HEK293T (cell line): ENCODE data around the gene RPL5.

Experiments
- CTCF ChIA-PET: fragments of 350-600 bp; formaldehyde crosslinking; extraction: SDS; loops from one replicate; lab custom pipeline; 2021; ENCODE audit warnings: antibody characterized with exemption, inconsistent platforms; lab: Yijun Ruan, JAX
- POLR2A ChIA-PET: fragments of 350-600 bp; formaldehyde crosslinking; extraction: SDS; loops from one replicate; lab custom pipeline; 2020; ENCODE audit warnings: antibody characterized with exemption, inconsistent platforms; lab: Yijun Ruan, JAX
- DNase-seq: peaks from one replicate; pipeline ENCODE4 v3.0.0; 2012; ENCODE audit warnings: mixed read lengths; ENCODE audit errors: extremely low spot score
- ARNT ChIP-seq: fragments of 450-650 bp; IDR thresholded peaks from 2 replicates; pipeline ENCODE4 v1.6.1; 2017; ENCODE audit warnings: mild to moderate bottlenecking
- BHLHE40 ChIP-seq: fragments of 450-650 bp; IDR thresholded peaks from 2 replicates; pipeline ENCODE4 v1.6.1; 2016; ENCODE audit warnings: mild to moderate bottlenecking, moderate library complexity, borderline replicate concordance
- CTBP1 ChIP-seq: fragments of 450-650 bp; IDR thresholded peaks from 2 replicates; pipeline ENCODE4 v1.6.1; 2016; ENCODE audit warnings: borderline replicate concordance
- ELF4 ChIP-seq: fragments of 450-650 bp; IDR thresholded peaks from 2 replicates; pipeline ENCODE4 v1.6.1; 2017; ENCODE audit warnings: antibody characterized with exemption
- FOXA1 ChIP-seq: fragments of 450-650 bp; IDR thresholded peaks from 2 replicates; pipeline ENCODE4 v1.6.1; 2016; ENCODE audit warnings: mild to moderate bottlenecking
- FOXK2 ChIP-seq: fragments of 450-650 bp; IDR thresholded peaks from 2 replicates; pipeline ENCODE4 v1.6.1; 2016; ENCODE audit warnings: mild to moderate bottlenecking
- FOXM1 ChIP-seq: fragments of 450-650 bp; IDR thresholded peaks from 2 replicates; pipeline ENCODE4 v1.6.1; 2017; ENCODE audit warnings: mild to moderate bottlenecking, borderline replicate concordance
- HDGF ChIP-seq: fragments of 450-650 bp; IDR thresholded peaks from 2 replicates; pipeline ENCODE4 v1.6.1; 2017; ENCODE audit warnings: antibody characterized with exemption, borderline replicate concordance
- L3MBTL2 ChIP-seq: fragments of 450-650 bp; conservative IDR thresholded peaks from 2 replicates; pipeline ENCODE4 v1.6.1; 2016; ENCODE audit warnings: mild to moderate bottlenecking
- LEF1 ChIP-seq: fragments of 450-650 bp; IDR thresholded peaks from 2 replicates; pipeline ENCODE4 v1.6.1; 2017; ENCODE audit warnings: mild to moderate bottlenecking, borderline replicate concordance
- NFRKB ChIP-seq: fragments of 450-650 bp; IDR thresholded peaks from 2 replicates; pipeline ENCODE4 v1.6.1; 2016; ENCODE audit warnings: mild to moderate bottlenecking, moderate library complexity
- SP1 ChIP-seq: fragments of 450-650 bp; IDR thresholded peaks from 2 replicates; pipeline ENCODE4 v1.6.1; 2017
- SUZ12 ChIP-seq: fragments of 450-650 bp; IDR thresholded peaks from 2 replicates; pipeline ENCODE4 v1.6.1; 2016; ENCODE audit warnings: mild to moderate bottlenecking
- TARDBP ChIP-seq: fragments of 450-650 bp; IDR thresholded peaks from 2 replicates; pipeline ENCODE4 v1.6.1; 2016
- ZNF384 ChIP-seq: fragments of 450-650 bp; IDR thresholded peaks from 2 replicates; pipeline ENCODE4 v1.6.1; 2016
- TF ChIP-seq, protein P1 (sequence below): fragments of 450-650 bp; IDR thresholded peaks from 2 replicates; pipeline ENCODE4 v1.6.1; 2016

RPL5 gene

GRCh38 chr1:92817137-92817697 lies 14.6 kb upstream of the RPL5 start:
- CTCF ChIA-PET, result interaction anchor here (0.6 to 3.8 kb wide), 5 partner anchors 14 to 886 kb away, joined by 3 to 25 read pairs (median 3); partner anchors contain the start of gene RPL5
- POLR2A ChIA-PET, result no interaction called here
- TF ChIP-seq L3MBTL2 (no peak), HDGF (no peak), FOXA1 (no peak), NFRKB (no peak), FOXM1 (no peak)
- TF ChIP-seq, protein P1, sequence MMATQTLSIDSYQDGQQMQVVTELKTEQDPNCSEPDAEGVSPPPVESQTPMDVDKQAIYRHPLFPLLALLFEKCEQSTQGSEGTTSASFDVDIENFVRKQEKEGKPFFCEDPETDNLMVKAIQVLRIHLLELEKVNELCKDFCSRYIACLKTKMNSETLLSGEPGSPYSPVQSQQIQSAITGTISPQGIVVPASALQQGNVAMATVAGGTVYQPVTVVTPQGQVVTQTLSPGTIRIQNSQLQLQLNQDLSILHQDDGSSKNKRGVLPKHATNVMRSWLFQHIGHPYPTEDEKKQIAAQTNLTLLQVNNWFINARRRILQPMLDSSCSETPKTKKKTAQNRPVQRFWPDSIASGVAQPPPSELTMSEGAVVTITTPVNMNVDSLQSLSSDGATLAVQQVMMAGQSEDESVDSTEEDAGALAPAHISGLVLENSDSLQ, result no peak
- DNase-seq, result no peak

GRCh38 chr1:92817986-92818764 lies 13.7 kb upstream of the RPL5 start:
- CTCF ChIA-PET, result interaction anchor here (0.6 to 3.8 kb wide), 13 partner anchors 9 to 508 kb away, joined by 3 to 25 read pairs (median 4); partner anchors contain the start of gene RPL5
- TF ChIP-seq FOXK2 (no peak), NFRKB (no peak), ZNF384 (no peak), SP1 (no peak), SUZ12 (no peak), ELF4 (no peak), BHLHE40 (no peak), FOXM1 (no peak), FOXA1 (no peak), TARDBP (no peak; the same call in 1 of the 2 replicates), L3MBTL2 (no peak)
- TF ChIP-seq, protein P1, result no peak
- DNase-seq, result peak; percentile 61
- POLR2A ChIA-PET, result interaction anchor here (1.3 kb wide), 1 partner anchor 14 kb away, joined by 7 read pairs; the partner anchor contains the start of gene RPL5

- DNase-seq, result no peak
- ChIA-PET POLR2A (interaction anchor here (1.6 kb wide), 1 partner anchor 12 kb away, joined by 6 read pairs; the partner anchor contains the start of gene RPL5), CTCF (no interaction called here)
- no peak for TF ChIP-seq FOXM1
- no peak for TF ChIP-seq BHLHE40
- TF ChIP-seq SUZ12, result no peak
- no peak for TF ChIP-seq TARDBP
- TF ChIP-seq LEF1, result no peak
- TF ChIP-seq CTBP1, result no peak
- no peak for TF ChIP-seq SP1
- no peak for TF ChIP-seq ARNT
- no peak for TF ChIP-seq FOXK2
- no peak for TF ChIP-seq HDGF
- TF ChIP-seq ELF4, result no peak
- no peak for TF ChIP-seq FOXA1
- TF ChIP-seq NFRKB, result no peak
- no peak for TF ChIP-seq L3MBTL2
- TF ChIP-seq ZNF384, result no peak
- TF ChIP-seq, protein P1, result no peak
Observed at GRCh38 chr1:92820024-92820423, 11.8 kb upstream of the RPL5 start.

DNA sequence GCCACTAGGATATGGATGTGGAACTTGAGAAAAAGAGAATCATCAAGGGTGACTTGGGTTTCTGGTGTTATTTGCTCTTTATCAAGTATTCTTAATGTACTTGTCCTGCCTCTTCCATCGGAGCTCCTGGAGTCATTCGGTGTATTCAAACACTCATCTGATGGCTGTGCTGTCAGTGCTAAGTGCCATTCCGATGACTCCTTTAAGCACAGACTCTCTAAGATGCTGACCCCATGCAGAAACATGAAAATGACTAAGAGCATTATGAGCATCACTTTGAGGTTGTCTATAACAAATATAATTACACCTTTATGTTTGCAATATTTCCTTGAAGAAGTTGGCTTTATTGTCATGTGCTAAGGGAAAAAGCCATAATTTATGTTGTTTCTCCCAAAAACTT lies 11.3 kb upstream of the RPL5 start:
- TF ChIP-seq HDGF, result no peak
- TF ChIP-seq ZNF384, result no peak
- TF ChIP-seq SUZ12, result no peak
- TF ChIP-seq, protein P1, result no peak
- TF ChIP-seq SP1, result no peak
- TF ChIP-seq TARDBP, result no peak
- no peak for DNase-seq
- POLR2A ChIA-PET, result interaction anchor here (1.6 kb wide), 1 partner anchor 12 kb away, joined by 6 read pairs; the partner anchor contains the start of gene RPL5
- CTCF ChIA-PET, result no interaction called here

DNA sequence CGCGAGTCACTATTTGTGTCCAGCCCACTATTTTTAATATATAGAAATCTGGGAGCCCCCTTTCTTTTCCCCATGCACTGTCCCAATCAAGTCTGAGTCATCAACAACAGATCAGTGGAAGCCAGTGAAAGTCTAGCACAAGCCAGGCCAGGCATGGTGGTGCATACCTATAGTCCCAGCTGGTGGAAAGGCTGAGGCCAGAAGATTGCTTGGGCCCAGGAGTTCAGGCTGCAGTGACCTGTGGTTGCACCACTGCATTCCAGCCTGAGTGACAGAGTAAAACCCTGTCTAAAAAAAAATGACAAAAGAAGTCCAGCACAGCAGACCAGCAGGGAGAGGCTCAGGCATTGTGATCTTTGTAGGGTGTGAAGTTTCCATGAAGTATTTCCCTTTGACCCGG lies 9.0 kb upstream of the RPL5 start:
- CTCF ChIA-PET, result interaction anchor here (0.6 kb wide), 1 partner anchor 1137 kb away, joined by 4 read pairs; no protein-coding TSS in a partner anchor
- no peak for DNase-seq
- POLR2A ChIA-PET, result interaction anchor here (1.1 kb wide), 1 partner anchor 9 kb away, joined by 3 read pairs; the partner anchor contains the start of gene RPL5
- TF ChIP-seq FOXM1 (no peak), LEF1 (no peak), TARDBP (no peak), NFRKB (no peak), ARNT (no peak), HDGF (no peak), ZNF384 (no peak), FOXK2 (no peak), FOXA1 (no peak)
- TF ChIP-seq, protein P1, result no peak
